Mesothelial cell of epicardium (in vitro differentiated cells): ENCODE results near the gene CXXC5. TPM values are rescaled to one million over a fixed set of nuclear protein-coding genes. Genes with fewer than 3 reads are reported as not detected.

Experiments used
- DNase-seq, 2 experiments: peaks; one replicate each; pipeline ENCODE4 v3.0.0; 2021; ENCODE audit warnings: low spot score in 2 of 2; ENCODE audit not compliant: unreplicated experiment in 2 of 2
- H3K27ac Mint-ChIP-seq: 2 replicates; pipeline ENCODE4 v1.8.0; 2021; ENCODE audit warnings: mixed read lengths
- H3K27me3 Mint-ChIP-seq: 2 replicates; pipeline ENCODE4 v1.8.0; 2021; ENCODE audit warnings: low read depth, mixed read lengths
- H3K36me3 Mint-ChIP-seq: 2 replicates; pipeline ENCODE4 v1.8.0; 2021; ENCODE audit warnings: mixed read lengths
- H3K4me1 Mint-ChIP-seq: 2 replicates; pipeline ENCODE4 v1.8.0; 2021; ENCODE audit warnings: mixed read lengths
- H3K4me3 Mint-ChIP-seq: 2 replicates; pipeline ENCODE4 v1.8.0; 2021; ENCODE audit warnings: mild to moderate bottlenecking, moderate library complexity, mixed read lengths
- H3K9me3 Mint-ChIP-seq: 2 replicates; pipeline ENCODE4 v1.8.0; 2021; ENCODE audit warnings: mixed read lengths
- CTCF ChIP-seq: fragments of 200-600 bp; sonication (generic); IDR thresholded peaks from one replicate; pipeline ENCODE4 v1.5.0; 2021; ENCODE audit warnings: antibody characterized with exemption; ENCODE audit not compliant: unreplicated experiment
- total RNA-seq: library from RNA; stranded (reverse); gene quantifications from 3 replicates; pipeline ENCODE4 v1.2.1, GENCODE V29; 2021

CXXC5 gene
- total RNA-seq, 1 donor from 2014 or later = 37.4 TPM

GRCh38 chr5:139692148-139692547, 44.0 kb downstream of the CXXC5 start:
- Mint-ChIP-seq H3K36me3 (no peaks in the 10 kb centered on the region), H3K27ac (no peak overlapping the region), H3K9me3 (no peaks in the 10 kb centered on the region), H3K4me1 (peaks cover 33% of the 10 kb centered on the region), H3K4me3 (no peak overlapping the region), H3K27me3 (no peaks in the 10 kb centered on the region)
- DNase-seq = no peak
- no peak for TF ChIP-seq CTCF

- Mint-ChIP-seq H3K4me3 (no peak overlapping the region), H3K9me3 (no peaks in the 10 kb centered on the region), H3K4me1 (peaks cover 36% of the 10 kb centered on the region), H3K27me3 (no peaks in the 10 kb centered on the region), H3K27ac (no peak overlapping the region), H3K36me3 (no peaks in the 10 kb centered on the region)
- no peak for DNase-seq
- no peak for TF ChIP-seq CTCF
Measured at GRCh38 chr5:139692679-139693308, 44.6 kb downstream of the CXXC5 start.

- no peaks in the 10 kb centered on the region for H3K9me3 Mint-ChIP-seq
- no peak for DNase-seq
- H3K4me1 Mint-ChIP-seq = peaks cover 45% of the 10 kb centered on the region
- no peak overlapping the region for H3K27ac Mint-ChIP-seq
- H3K4me3 Mint-ChIP-seq = no peak overlapping the region
- H3K36me3 Mint-ChIP-seq = no peaks in the 10 kb centered on the region
- TF ChIP-seq CTCF = no peak
- H3K27me3 Mint-ChIP-seq = no peaks in the 10 kb centered on the region
Measured at GRCh38 chr5:139693676-139694364, 45.7 kb downstream of the CXXC5 start.

- Mint-ChIP-seq H3K9me3 (no peaks in the 10 kb centered on the region), H3K4me1 (peaks cover 48% of the 10 kb centered on the region), H3K4me3 (no peak overlapping the region), H3K27ac (peak overlapping the region; percentile 27), H3K36me3 (no peaks in the 10 kb centered on the region), H3K27me3 (no peaks in the 10 kb centered on the region)
- no peak for TF ChIP-seq CTCF
- DNase-seq = no peak
Measured at GRCh38 chr5:139694556-139695177, 46.5 kb downstream of the CXXC5 start.

GRCh38 chr5:139695178-139695573, 47.0 kb downstream of the CXXC5 start:
- peaks cover 44% of the 10 kb centered on the region for H3K4me1 Mint-ChIP-seq
- H3K27me3 Mint-ChIP-seq = no peaks in the 10 kb centered on the region
- H3K27ac Mint-ChIP-seq = no peak overlapping the region
- DNase-seq = no peak
- H3K4me3 Mint-ChIP-seq = no peak overlapping the region
- no peaks in the 10 kb centered on the region for H3K36me3 Mint-ChIP-seq
- no peak for TF ChIP-seq CTCF
- H3K9me3 Mint-ChIP-seq = no peaks in the 10 kb centered on the region
